Psoas muscle (tissue), 8 donors: ENCODE data around the gene MACO1. TPM values are rescaled to one million over a fixed set of nuclear protein-coding genes. Genes with fewer than 3 reads are reported as not detected.

Source experiments
- ATAC-seq, 4 donors: fragments of 200-7000 bp; cut with Tn5 transposase; one replicate each; pipeline ENCODE4 v1.9.1; 2020; ENCODE audit warnings: moderate library complexity in 3 of 4, mild to moderate bottlenecking in 2 of 4
- DNase-seq, 2 donors: peaks; one replicate each; pipeline ENCODE4 v3.0.0-alpha.2; 2020
- H3K27ac ChIP-seq: fragments of 200-600 bp; one replicate; pipeline ENCODE4 v1.8.0; 2022
- H3K27me3 ChIP-seq, 3 donors: fragments of 200-600 bp in 1 of 3; one replicate each; pipeline versions ENCODE4 v1.6.1 to v1.8.0; 2013 to 2022; ENCODE audit warnings: low read length in 2 of 3, mild to moderate bottlenecking in 2 of 3, moderate library complexity in 1 of 3; ENCODE audit not compliant: insufficient read depth in 3 of 3
- H3K36me3 ChIP-seq, 2 donors: fragments of 200-600 bp in 1 of 2; one replicate each; pipeline versions ENCODE4 v1.6.1 to v1.8.0; 2013 to 2022; ENCODE audit warnings: low read depth in 1 of 2, mild to moderate bottlenecking in 1 of 2, moderate library complexity in 1 of 2; ENCODE audit not compliant: insufficient read depth in 1 of 2
- H3K4me1 ChIP-seq: fragments of 200-600 bp; one replicate; pipeline ENCODE4 v1.8.0; 2022
- H3K4me3 ChIP-seq: fragments of 200-600 bp; one replicate; pipeline ENCODE4 v1.8.0; 2022; ENCODE audit warnings: mild to moderate bottlenecking
- H3K9me3 ChIP-seq: fragments of 200-600 bp; one replicate; pipeline ENCODE4 v1.8.0; 2022
- CTCF ChIP-seq: fragments of 200-600 bp; IDR thresholded peaks from one replicate; pipeline ENCODE4 v1.8.0; 2022; ENCODE audit warnings: antibody characterized with exemption
- WGBS, 3 donors: extraction: QIAGEN DNeasy Blood & Tissue Kit; methylation state at CpG; one replicate each; pipeline versions ENCODE4 v1.1.6 to v1.1.7; 2013; 5-methylcytosine and 5-hydroxymethylcytosine counted together
- intact Hi-C, 2 donors: fragments of 100-400 bp; cut with DNase I; formaldehyde crosslinking; loops; one replicate each; pipeline versions ENCODE4 v1.11.0 to v1.14.2; 2022
- polyA plus RNA-seq, 3 donors: library from polyadenylated mRNA; stranded (reverse); fragments of 200-250 nt; gene quantifications; one replicate each; pipeline ENCODE4 v1.2.3, GENCODE V29; 2013
- total RNA-seq, 4 donors: library from RNA; stranded (reverse); fragmentation: NEBNext Ultra II Directional in 2 of 4; extraction: Animal tissue kit (Norgen Biotek cat#: 25700) in 2 of 4; gene quantifications; one replicate each; pipeline versions ENCODE4 v1.2.1 to v1.2.4, GENCODE V29; 2021 to 2023
- donor health status: healthy with polysubstance abuse.
- donor health status: DM: no; HTN: no; CAD: no; lungs with moderate emphysema.
- donor health status: Bipolar disorder and iron deficiency.
- donor health status: healthy.
- donor health status: DM: yes; HTN: yes; CAD: no.
- donor health status: DM: no; HTN: no; CAD: no.
- donor health status: DM: no; HTN: no; CAD: no.
- donor health status: DM: yes; HTN: yes; CAD: no.

MACO1 gene
- total and polyA plus RNA-seq, 7 donors, result 8.8 to 49.7 (median 31.1) TPM

DNA sequence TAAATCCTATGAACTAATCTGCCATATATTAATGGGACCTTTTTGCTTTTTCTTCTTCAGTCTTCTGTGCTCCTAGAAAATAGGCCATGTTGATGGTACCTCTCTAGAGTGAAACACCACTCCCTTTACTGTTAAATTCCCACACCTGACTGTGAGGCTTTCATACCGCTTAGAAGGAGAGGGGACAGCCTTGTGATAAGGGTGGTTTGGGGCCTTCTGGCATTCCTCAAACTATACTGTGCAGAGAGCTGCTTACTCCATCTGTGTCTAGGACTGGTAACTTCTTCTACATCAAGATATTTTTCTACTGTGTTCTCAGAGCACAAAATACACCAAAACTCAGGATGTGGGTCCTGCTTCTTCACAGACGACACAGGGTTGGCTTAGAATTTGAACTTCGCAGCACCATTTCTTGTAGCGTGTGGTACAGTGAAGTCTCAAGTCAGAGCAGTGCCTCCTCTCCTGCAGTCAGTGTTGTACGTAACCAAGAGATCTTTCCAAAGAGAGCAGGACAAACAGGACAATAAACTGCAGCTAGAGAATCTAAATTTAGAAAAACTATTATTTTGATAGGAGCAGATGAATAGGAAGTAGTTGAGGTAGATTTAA is 43.8 kb downstream of the MACO1 start:
- Histone ChIP-seq H3K4me1 (peaks cover 89% of the 10 kb centered on the region), H3K27ac (peak overlapping the region; percentile 86), H3K9me3 (no peaks in the 10 kb centered on the region), H3K27me3 (no peaks in the 10 kb centered on the region), H3K4me3 (no peak overlapping the region), H3K36me3 (no peaks in the 10 kb centered on the region)
- WGBS, 3 donors, result 73 to 88% (median 75%) methylated on average over 5 of the region's 5 CpGs
- DNase-seq (no peak), ATAC-seq (peak in 1 of 4 donors; percentile 40)
- no peak for TF ChIP-seq CTCF
- intact Hi-C loops, result loop anchor here in 1 of 2 donors (5.0 kb wide), 1 partner anchor 37 kb away; no protein-coding TSS in a partner anchor

DNA sequence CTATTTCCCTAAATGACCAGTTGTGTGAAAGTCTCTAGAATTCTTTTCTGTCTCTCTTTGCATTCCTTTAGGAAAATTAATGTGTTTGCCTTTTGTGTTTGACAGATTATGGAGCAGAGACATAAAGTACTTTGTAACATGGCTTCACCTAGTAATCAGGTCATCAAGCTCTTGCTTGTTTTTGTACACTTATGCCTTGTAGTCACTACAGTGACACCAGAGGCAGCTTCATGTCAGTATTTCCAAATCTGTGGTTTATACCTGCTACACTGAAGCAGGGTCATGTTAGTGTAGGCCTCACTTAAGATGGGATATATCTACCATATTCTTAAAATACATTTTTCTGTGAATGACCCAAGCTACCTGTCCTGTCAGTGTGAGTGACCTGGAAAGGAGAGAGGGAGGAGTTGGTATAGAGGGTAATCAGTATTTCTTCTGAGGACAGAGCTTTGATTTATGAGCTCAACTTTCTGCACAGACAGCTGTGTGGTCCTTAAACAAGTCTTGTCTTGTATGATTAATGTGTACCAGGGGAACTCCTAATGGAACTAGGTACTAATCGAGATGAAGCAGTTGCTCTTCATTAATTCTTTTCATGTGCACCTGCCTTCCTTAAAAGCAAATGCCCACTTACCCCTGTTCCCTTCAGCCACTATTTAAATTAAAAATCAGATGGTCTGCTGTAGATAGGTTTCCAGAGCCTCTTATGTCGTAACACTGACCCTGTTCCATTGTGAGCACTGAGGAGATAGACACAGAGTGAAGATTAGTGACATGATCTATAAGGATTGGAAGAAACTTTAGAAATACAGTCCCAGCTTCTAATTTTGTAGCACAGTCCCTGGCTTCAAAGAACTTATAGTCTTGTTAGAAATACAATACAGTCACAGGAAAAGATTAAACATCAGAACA is 45.7 kb downstream of the MACO1 start:
- H3K27ac ChIP-seq, result peak overlapping the region; percentile 86
- no peak for TF ChIP-seq CTCF
- peak overlapping the region; percentile 1 for H3K4me3 ChIP-seq
- H3K4me1 ChIP-seq, result peaks cover 90% of the 10 kb centered on the region
- WGBS, 3 donors, result 34 to 64% (median 34%) methylated on average over 2 of the region's 2 CpGs
- H3K27me3 ChIP-seq, result no peaks in the 10 kb centered on the region
- DNase-seq (no peak), ATAC-seq (peak; percentile 74 to 88 (median 80))
- no peaks in the 10 kb centered on the region for H3K36me3 ChIP-seq
- H3K9me3 ChIP-seq, result no peaks in the 10 kb centered on the region
- intact Hi-C loops, result loop anchor here in 1 of 2 donors (2.0 kb wide), 1 partner anchor 46 kb away; the partner anchor contains the start of gene MACO1

- Histone ChIP-seq H3K27ac (peak overlapping the region; percentile 86), H3K36me3 (no peaks in the 10 kb centered on the region), H3K4me3 (no peak overlapping the region), H3K27me3 (no peaks in the 10 kb centered on the region), H3K9me3 (no peaks in the 10 kb centered on the region), H3K4me1 (peaks cover 87% of the 10 kb centered on the region)
- 93 to 100% (median 95%) methylated on average over 1 of the region's 1 CpG for WGBS, 3 donors
- no peak for TF ChIP-seq CTCF
- intact Hi-C loops, result loop anchor here in 1 of 2 donors (2.0 kb wide), 1 partner anchor 47 kb away; the partner anchor contains the start of gene MACO1
- DNase-seq (no peak), ATAC-seq (no peak)
Measured at GRCh38 chr1:25477448-25478034, 46.8 kb downstream of the MACO1 start.

- Histone ChIP-seq H3K27ac (peak overlapping the region; percentile 86), H3K27me3 (no peaks in the 10 kb centered on the region), H3K9me3 (no peaks in the 10 kb centered on the region), H3K4me3 (no peak overlapping the region), H3K4me1 (peaks cover 85% of the 10 kb centered on the region), H3K36me3 (no peaks in the 10 kb centered on the region)
- intact Hi-C loops, result no loop called here
- TF ChIP-seq CTCF, result no peak
- DNase-seq (no peak), ATAC-seq (no peak)
Measured at GRCh38 chr1:25478633-25479032, 47.9 kb downstream of the MACO1 start.
